OCI-LY1 (cell line): Measurements from ENCODE around the gene WDR53.
"Not testable (repeated sequence)": the region's sequence is repeated elsewhere in the genome, so short reads cannot be mapped to it uniquely, and the experiment has no call there.

Source experiments
- H2AFZ ChIP-seq: fragments of 200-600 bp; sonication (generic), shearing (Covaris generic); 2 replicates; pipeline ENCODE4 v1.6.0; 2014; ENCODE audit warnings: antibody characterized with exemption, mild to moderate bottlenecking, low read length
- H3F3A ChIP-seq: fragments of 200-600 bp; sonication (generic), shearing (Covaris generic); 2 replicates; pipeline ENCODE4 v1.6.0; 2014; ENCODE audit warnings: mild to moderate bottlenecking, antibody characterized with exemption, low read length, moderate library complexity; ENCODE audit not compliant: insufficient read depth
- H3K27ac ChIP-seq: fragments of 200-600 bp; sonication (generic); 2 replicates; pipeline ENCODE4 v1.5.1; 2014; ENCODE audit warnings: low read length, mixed run types, mild to moderate bottlenecking, low read depth; ENCODE audit not compliant: poor library complexity, severe bottlenecking
- H3K27me3 ChIP-seq: fragments of 200-600 bp; sonication (generic); 2 replicates; pipeline ENCODE4 v1.6.0; 2014; ENCODE audit warnings: antibody characterized with exemption, mild to moderate bottlenecking, low read length, moderate library complexity; ENCODE audit not compliant: insufficient read depth
- H3K36me3 ChIP-seq: fragments of 200-600 bp; sonication (generic); 2 replicates; pipeline ENCODE4 v1.6.1; 2014; ENCODE audit warnings: mild to moderate bottlenecking, antibody characterized with exemption, low read length, moderate library complexity, mixed read lengths; ENCODE audit not compliant: insufficient read depth
- H3K4me1 ChIP-seq: fragments of 200-600 bp; sonication (generic); 2 replicates; pipeline ENCODE4 v1.5.1; 2014; ENCODE audit warnings: mild to moderate bottlenecking, low read length, moderate library complexity; ENCODE audit not compliant: insufficient read depth, severe bottlenecking
- H3K4me2 ChIP-seq: fragments of 200-600 bp; sonication (generic), shearing (Covaris generic); 2 replicates; pipeline ENCODE4 v1.6.1; 2014; ENCODE audit warnings: low read length
- H3K4me3 ChIP-seq: fragments of 200-600 bp; sonication (generic); 2 replicates; pipeline ENCODE4 v1.5.1; 2014; ENCODE audit warnings: low read length, low read depth, mild to moderate bottlenecking, mixed read lengths; ENCODE audit not compliant: poor library complexity, severe bottlenecking
- H3K79me2 ChIP-seq: fragments of 200-600 bp; shearing (Covaris generic); 2 replicates; pipeline ENCODE4 v1.6.1; 2016; ENCODE audit warnings: mixed run types, low read length, mixed read lengths; ENCODE audit not compliant: insufficient read depth
- H3K9ac ChIP-seq: fragments of 200-600 bp; sonication (generic), shearing (Covaris generic); 2 replicates; pipeline ENCODE4 v1.6.1; 2014; ENCODE audit warnings: mild to moderate bottlenecking, low read length, mixed read lengths
- H3K9me2 ChIP-seq: fragments of 200-600 bp; sonication (generic), shearing (Covaris generic); 2 replicates; pipeline ENCODE4 v1.6.1; 2014; ENCODE audit warnings: low read depth, mild to moderate bottlenecking, low read length, mixed read lengths
- H3K9me3 ChIP-seq: fragments of 200-600 bp; shearing (Covaris generic); 2 replicates; pipeline ENCODE4 v1.6.1; 2014; ENCODE audit warnings: low read length, mixed read lengths
- H4K20me1 ChIP-seq: fragments of 200-600 bp; sonication (generic), shearing (Covaris generic); 2 replicates; pipeline ENCODE4 v1.6.0; 2016; ENCODE audit warnings: mild to moderate bottlenecking, low read length; ENCODE audit not compliant: insufficient read depth
- EZH2 ChIP-seq: fragments of 200-600 bp; sonication (generic), shearing (Covaris generic); IDR thresholded peaks from 2 replicates; pipeline ENCODE4 v1.8.0; 2017; ENCODE audit warnings: borderline replicate concordance, mixed run types, mild to moderate bottlenecking, antibody characterized with exemption, low read length, moderate library complexity, mixed read lengths
- TF ChIP-seq, protein P1 (sequence below): fragments of 200-600 bp; sonication (generic), shearing (Covaris generic); IDR thresholded peaks from 2 replicates; pipeline ENCODE4 v1.5.1; 2017; ENCODE audit warnings: mild to moderate bottlenecking, antibody characterized with exemption, low read length, moderate library complexity, mixed read lengths

The WDR53 gene

DNA sequence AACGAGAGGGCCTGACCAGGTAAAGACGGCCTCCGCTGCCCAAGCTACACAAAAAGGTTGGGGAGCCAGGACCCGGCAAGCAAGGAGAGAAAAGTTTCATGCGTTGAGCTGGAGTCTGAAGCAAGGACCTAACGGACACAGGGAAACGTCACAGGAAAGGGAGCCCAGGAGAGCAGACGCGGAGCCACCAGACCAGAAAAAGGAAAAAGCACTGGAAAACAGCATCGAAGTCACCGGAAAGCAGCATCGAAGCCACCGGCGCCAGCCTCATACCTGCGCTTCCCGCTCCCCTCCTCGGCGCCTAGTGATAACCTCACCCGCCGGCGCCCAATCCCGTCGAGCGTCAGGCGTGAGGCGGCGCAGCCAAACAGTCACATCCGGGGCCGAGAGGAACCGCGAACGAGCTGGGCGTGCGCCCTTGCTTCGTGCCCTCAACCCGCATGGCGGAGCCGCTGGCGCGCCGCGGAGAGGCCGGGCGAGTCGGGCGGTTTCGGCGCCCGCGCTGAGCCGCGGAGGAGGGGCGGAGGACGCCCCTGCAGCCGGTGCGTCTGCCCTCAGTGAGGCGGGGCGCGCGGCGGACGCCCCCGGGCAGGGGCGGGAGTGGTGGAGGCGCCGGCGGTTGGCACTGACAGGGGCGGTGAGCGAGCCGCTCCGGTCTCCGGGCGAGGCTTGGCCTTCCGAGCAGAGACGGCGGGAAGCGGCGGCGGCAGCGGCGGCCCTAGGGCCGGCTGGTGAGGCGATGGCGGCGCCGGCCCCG lies at the start of gene WDR53, which contains the start of gene FBXO45:
Gene WDR53 (minus strand): TSS at position 309 of the 757 bp plus-strand sequence. CDS start 7,079 bp downstream, outside the sequence.
Gene FBXO45 (plus strand): TSS at position 415 of the 757 bp plus-strand sequence. CDS start 325 bp downstream, at position 740.
- H3K79me2 ChIP-seq, result peaks cover 57% of the 10 kb centered on the region
- H3K27me3 ChIP-seq, result no peaks in the 10 kb centered on the region
- peak within 1 kb of the TSS; percentile 21 for H3K27ac ChIP-seq
- H3K9me2 ChIP-seq, result no peaks in the 10 kb centered on the region
- H4K20me1 ChIP-seq, result no peaks in the 10 kb centered on the region
- peak within 1 kb of the TSS; percentile 22 for H2AFZ ChIP-seq
- peak within 1 kb of the TSS; percentile 81 for H3K4me3 ChIP-seq
- peaks cover 44% of the 10 kb centered on the region for H3K4me1 ChIP-seq
- H3K9ac ChIP-seq, result peak within 1 kb of the TSS; percentile 90
- H3K4me2 ChIP-seq, result peak within 1 kb of the TSS; percentile 78
- H3K9me3 ChIP-seq, result no peaks in the 10 kb centered on the region
- H3F3A ChIP-seq, result no peaks in the 10 kb centered on the region
- no peak for TF ChIP-seq EZH2
- TF ChIP-seq, protein P1, sequence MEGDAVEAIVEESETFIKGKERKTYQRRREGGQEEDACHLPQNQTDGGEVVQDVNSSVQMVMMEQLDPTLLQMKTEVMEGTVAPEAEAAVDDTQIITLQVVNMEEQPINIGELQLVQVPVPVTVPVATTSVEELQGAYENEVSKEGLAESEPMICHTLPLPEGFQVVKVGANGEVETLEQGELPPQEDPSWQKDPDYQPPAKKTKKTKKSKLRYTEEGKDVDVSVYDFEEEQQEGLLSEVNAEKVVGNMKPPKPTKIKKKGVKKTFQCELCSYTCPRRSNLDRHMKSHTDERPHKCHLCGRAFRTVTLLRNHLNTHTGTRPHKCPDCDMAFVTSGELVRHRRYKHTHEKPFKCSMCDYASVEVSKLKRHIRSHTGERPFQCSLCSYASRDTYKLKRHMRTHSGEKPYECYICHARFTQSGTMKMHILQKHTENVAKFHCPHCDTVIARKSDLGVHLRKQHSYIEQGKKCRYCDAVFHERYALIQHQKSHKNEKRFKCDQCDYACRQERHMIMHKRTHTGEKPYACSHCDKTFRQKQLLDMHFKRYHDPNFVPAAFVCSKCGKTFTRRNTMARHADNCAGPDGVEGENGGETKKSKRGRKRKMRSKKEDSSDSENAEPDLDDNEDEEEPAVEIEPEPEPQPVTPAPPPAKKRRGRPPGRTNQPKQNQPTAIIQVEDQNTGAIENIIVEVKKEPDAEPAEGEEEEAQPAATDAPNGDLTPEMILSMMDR, result no peak
- H3K36me3 ChIP-seq, result peaks cover 6% of the 10 kb centered on the region; the same call in 1 of the 2 replicates

GRCh38 chr3:196617256-196617655 lies 48.9 kb upstream of the WDR53 start:
- Histone ChIP-seq H3K27me3 (no peaks in the 10 kb centered on the region; the same call in 1 of the 2 replicates), H3K36me3 (no peaks in the 10 kb centered on the region), H2AFZ (no peak overlapping the region), H3K4me2 (no peak overlapping the region), H3K9me2 (no peaks in the 10 kb centered on the region), H3K79me2 (no peaks in the 10 kb centered on the region), H4K20me1 (no peaks in the 10 kb centered on the region), H3K9ac (no peak overlapping the region), H3K4me3 (no peak overlapping the region), H3K27ac (no peak overlapping the region), H3F3A (no peaks in the 10 kb centered on the region), H3K9me3 (no peaks in the 10 kb centered on the region), H3K4me1 (no peaks in the 10 kb centered on the region)
- TF ChIP-seq EZH2, result no peak
- TF ChIP-seq, protein P1, result no peak

DNA sequence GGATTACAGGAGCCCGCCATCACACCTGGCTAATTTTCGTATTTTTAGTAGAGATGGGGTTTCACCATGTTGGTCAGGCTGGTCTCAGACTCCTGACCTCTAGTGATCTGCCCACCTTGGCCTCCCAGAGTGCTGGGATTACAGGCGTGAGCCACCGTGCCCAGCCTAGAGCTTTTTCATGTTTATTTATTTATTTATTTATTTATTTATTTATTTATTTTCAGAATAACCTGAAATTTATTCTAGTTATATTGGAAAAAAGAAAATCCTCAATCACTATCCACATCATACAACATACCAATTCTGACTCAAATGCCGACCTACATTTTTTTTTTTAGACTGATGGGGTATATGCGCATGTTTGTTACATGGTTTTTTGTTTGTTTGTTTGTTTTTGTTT lies 46.9 kb upstream of the WDR53 start:
- not testable (repeated sequence) for H3F3A ChIP-seq, H3K4me2 ChIP-seq, H3K36me3 ChIP-seq, H3K4me1 ChIP-seq, H3K4me3 ChIP-seq, H3K9ac ChIP-seq, H3K79me2 ChIP-seq, H3K9me2 ChIP-seq, H2AFZ ChIP-seq, H4K20me1 ChIP-seq, H3K27ac ChIP-seq, H3K9me3 ChIP-seq, H3K27me3 ChIP-seq
